ENCODE measurements around the gene LYPLAL1.

- TF ChIP-seq CTCF (conservative IDR thresholded peaks at IDR 0.05; ENCODE audit: low read depth, low read length) (no peak), POLR2A (IDR thresholded peaks at IDR 0.05; ENCODE audit: low read depth, low read length) (no peak), BHLHE40 (IDR thresholded peaks at IDR 0.05; ENCODE audit: low read depth, low read length) (no peak), SMC3 (IDR thresholded peaks at IDR 0.05; ENCODE audit: low read depth, low read length) (no peak), MAFK (IDR thresholded peaks at IDR 0.05; ENCODE audit: low read depth, low read length) (no peak), NFE2L2 (IDR thresholded peaks at IDR 0.05; ENCODE audit: low read depth, low read length) (no peak), MXI1 (IDR thresholded peaks at IDR 0.05; ENCODE audit: borderline replicate concordance, low read depth, low read length) (no peak), CEBPB (IDR thresholded peaks at IDR 0.05; ENCODE audit: low read depth, low read length) (no peak), FOS (IDR thresholded peaks at IDR 0.05; ENCODE audit: low read depth, low read length) (no peak)
- TF ChIP-seq, protein P1, sequence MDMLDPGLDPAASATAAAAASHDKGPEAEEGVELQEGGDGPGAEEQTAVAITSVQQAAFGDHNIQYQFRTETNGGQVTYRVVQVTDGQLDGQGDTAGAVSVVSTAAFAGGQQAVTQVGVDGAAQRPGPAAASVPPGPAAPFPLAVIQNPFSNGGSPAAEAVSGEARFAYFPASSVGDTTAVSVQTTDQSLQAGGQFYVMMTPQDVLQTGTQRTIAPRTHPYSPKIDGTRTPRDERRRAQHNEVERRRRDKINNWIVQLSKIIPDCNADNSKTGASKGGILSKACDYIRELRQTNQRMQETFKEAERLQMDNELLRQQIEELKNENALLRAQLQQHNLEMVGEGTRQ (IDR thresholded peaks at IDR 0.05; ENCODE audit: low read depth, low read length) = no peak
These were observed 857 bp upstream of the LYPLAL1 start for GRCh38 chr1:219172821-219173220.

All from IMR-90 (cell line).